DMS 273 treated with DMSO at 0.1 percent for 48 hours (cell line): ENCODE measurements around the gene RABL3.
"Not testable (repeated sequence)": the region's sequence is repeated elsewhere in the genome, so short reads cannot be mapped to it uniquely, and the experiment has no call there.

ENCODE experiments used
- DNase-seq: peaks from one replicate; lab custom pipeline; 2025; lab: John Stamatoyannopoulos, UW

Gene RABL3

DNA sequence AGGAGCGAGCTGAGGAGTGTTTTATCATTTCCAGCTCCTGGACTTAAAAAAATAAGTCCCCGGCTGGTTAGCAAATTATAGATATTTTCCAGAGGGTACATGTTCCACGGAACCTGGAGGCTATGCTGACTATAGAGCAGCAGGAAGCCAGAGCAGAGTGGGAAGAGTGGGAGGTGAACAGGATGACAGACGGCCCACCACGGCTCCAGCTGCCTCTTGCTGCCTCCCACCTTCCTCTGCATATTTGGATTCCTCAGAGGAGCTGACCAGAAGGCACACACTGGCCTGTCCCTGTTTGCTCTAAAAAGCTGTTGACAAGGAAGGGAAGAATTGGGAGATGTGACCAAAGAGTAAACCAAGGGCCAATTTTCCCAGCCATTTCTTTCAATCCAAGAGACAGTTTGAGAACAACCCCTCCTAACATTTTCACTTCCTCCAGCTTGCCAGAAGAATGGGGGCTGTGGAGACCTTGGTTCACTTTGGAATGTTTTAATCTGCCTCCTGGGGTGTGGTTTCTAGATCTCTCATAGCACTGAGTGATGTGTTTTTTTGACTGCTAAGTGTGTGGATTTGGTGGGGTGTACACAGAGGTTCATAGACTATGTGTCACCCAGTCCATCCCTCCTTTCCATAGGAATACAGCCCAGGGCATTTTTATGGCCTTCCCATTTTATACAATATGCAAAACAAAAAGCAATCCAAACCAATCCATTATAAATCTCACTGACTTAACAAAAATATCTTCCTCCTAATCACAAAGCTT lies 97.1 kb downstream of the RABL3 start:
- peak; percentile 11 for DNase-seq

- DNase-seq, result no peak
Measured at GRCh38 chr3:120642368-120642948, 99.9 kb downstream of the RABL3 start.

- DNase-seq, result no peak
Measured at GRCh38 chr3:120641696-120642246, 100.5 kb downstream of the RABL3 start.

GRCh38 chr3:120640231-120640630 lies 102.1 kb downstream of the RABL3 start:
- DNase-seq, result peak; percentile 22

- not testable (repeated sequence) for DNase-seq
Measured at GRCh38 chr3:120638820-120639219, 103.5 kb downstream of the RABL3 start.

GRCh38 chr3:120637851-120638559 lies 104.3 kb downstream of the RABL3 start:
- DNase-seq, result no peak

DNA sequence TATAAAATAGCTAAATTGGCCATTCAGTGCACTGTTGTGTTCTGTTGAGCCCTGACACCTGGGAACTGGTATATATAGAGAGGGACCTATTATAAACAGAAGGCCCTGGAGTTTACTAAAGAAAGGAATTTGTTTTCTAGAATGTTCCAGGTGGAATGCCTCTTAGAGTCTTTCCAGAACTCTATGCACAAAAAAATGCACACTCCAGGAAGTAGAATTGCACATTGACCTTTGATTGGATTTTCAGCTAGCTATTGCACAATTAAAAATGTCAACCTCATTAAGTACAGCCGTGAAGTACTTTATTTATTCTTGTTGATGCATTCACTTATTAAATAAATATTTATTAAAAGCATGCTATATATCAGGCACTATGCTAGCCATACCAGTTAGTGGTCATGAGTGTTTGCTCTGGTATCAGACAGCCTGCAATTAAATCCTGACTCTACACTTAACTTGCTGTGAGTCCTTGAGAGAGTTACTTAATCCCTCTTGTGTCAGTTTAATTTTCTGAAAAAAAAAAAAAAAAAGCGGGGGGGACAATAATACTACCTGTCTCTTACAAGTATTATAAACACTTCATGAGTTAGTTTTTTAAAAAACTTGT lies 105.4 kb downstream of the RABL3 start:
- no peak for DNase-seq
